ENCODE measurements around the gene FBXL17. TPM values are rescaled to one million over a fixed set of nuclear protein-coding genes. Genes with fewer than 3 reads are reported as not detected.
A peak's percentile ranks its signal among the peaks of the same experiment; 100 is the strongest.

FBXL17 gene
- total and polyA plus RNA-seq, 9 of the 15 experiments (the other 6 are each of a cell fraction or from before 2014, with no cell fraction given) = 0.32 to 5.4 (median 1.8) TPM

DNA sequence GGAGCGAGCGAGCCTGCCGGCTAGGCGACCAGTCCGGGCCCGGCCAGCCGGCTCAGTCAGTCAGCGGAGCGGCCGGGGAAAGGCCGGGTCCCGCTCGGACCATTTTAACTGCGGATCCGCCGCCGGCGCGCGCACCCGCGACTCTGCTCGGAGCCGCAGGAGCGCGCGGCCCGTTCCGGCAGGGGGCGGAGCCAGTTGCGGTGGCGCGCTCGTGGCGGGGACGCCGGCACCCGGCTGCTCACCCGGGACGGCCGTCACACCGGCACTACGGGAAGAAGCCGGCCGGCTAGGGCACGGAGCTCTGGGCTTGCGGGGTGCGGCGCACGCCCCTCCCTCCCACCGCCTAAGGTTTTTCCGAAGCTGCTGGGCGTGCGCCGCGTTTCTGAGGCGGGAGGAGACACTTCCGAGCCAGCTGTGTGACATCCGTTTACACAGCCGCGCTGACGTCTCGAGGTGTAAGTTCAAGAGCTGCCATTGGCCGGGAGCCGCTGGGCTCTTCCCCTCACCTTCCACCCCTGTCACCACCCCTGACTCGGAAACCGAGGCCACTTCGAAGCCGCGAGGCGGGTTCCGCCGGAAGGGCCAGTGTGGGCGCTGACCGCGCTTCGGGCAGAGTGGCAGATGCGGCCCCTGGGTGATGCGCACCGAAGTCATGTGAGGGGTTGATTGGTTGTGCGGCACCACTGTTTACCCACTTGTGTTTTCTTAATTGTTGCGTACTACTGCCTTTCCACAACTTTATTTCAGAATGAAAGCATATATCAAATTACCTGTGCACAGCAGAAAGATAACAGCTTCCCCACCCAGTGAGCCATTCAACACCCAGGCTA lies at the start of gene FBXL17 (continued):
- TF ChIP-seq, protein P1, sequence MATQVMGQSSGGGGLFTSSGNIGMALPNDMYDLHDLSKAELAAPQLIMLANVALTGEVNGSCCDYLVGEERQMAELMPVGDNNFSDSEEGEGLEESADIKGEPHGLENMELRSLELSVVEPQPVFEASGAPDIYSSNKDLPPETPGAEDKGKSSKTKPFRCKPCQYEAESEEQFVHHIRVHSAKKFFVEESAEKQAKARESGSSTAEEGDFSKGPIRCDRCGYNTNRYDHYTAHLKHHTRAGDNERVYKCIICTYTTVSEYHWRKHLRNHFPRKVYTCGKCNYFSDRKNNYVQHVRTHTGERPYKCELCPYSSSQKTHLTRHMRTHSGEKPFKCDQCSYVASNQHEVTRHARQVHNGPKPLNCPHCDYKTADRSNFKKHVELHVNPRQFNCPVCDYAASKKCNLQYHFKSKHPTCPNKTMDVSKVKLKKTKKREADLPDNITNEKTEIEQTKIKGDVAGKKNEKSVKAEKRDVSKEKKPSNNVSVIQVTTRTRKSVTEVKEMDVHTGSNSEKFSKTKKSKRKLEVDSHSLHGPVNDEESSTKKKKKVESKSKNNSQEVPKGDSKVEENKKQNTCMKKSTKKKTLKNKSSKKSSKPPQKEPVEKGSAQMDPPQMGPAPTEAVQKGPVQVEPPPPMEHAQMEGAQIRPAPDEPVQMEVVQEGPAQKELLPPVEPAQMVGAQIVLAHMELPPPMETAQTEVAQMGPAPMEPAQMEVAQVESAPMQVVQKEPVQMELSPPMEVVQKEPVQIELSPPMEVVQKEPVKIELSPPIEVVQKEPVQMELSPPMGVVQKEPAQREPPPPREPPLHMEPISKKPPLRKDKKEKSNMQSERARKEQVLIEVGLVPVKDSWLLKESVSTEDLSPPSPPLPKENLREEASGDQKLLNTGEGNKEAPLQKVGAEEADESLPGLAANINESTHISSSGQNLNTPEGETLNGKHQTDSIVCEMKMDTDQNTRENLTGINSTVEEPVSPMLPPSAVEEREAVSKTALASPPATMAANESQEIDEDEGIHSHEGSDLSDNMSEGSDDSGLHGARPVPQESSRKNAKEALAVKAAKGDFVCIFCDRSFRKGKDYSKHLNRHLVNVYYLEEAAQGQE (IDR thresholded peaks at IDR 0.05; ENCODE audit: borderline replicate concordance) = peak; percentile 3; the same call in 1 of the 2 replicates
- TF ChIP-seq, protein P1 (CRISPR knock-in tag; IDR thresholded peaks at IDR 0.05; ENCODE audit: low read depth) = peak; percentile 61
- TF ChIP-seq NFIC (IDR thresholded peaks at IDR 0.05) = peak; percentile 21; the same call in 1 of the 2 replicates
- no peak for TF ChIP-seq ILK (tag; IDR thresholded peaks at IDR 0.05; ENCODE audit: borderline replicate concordance, low read depth)
- TF ChIP-seq, protein P2, sequence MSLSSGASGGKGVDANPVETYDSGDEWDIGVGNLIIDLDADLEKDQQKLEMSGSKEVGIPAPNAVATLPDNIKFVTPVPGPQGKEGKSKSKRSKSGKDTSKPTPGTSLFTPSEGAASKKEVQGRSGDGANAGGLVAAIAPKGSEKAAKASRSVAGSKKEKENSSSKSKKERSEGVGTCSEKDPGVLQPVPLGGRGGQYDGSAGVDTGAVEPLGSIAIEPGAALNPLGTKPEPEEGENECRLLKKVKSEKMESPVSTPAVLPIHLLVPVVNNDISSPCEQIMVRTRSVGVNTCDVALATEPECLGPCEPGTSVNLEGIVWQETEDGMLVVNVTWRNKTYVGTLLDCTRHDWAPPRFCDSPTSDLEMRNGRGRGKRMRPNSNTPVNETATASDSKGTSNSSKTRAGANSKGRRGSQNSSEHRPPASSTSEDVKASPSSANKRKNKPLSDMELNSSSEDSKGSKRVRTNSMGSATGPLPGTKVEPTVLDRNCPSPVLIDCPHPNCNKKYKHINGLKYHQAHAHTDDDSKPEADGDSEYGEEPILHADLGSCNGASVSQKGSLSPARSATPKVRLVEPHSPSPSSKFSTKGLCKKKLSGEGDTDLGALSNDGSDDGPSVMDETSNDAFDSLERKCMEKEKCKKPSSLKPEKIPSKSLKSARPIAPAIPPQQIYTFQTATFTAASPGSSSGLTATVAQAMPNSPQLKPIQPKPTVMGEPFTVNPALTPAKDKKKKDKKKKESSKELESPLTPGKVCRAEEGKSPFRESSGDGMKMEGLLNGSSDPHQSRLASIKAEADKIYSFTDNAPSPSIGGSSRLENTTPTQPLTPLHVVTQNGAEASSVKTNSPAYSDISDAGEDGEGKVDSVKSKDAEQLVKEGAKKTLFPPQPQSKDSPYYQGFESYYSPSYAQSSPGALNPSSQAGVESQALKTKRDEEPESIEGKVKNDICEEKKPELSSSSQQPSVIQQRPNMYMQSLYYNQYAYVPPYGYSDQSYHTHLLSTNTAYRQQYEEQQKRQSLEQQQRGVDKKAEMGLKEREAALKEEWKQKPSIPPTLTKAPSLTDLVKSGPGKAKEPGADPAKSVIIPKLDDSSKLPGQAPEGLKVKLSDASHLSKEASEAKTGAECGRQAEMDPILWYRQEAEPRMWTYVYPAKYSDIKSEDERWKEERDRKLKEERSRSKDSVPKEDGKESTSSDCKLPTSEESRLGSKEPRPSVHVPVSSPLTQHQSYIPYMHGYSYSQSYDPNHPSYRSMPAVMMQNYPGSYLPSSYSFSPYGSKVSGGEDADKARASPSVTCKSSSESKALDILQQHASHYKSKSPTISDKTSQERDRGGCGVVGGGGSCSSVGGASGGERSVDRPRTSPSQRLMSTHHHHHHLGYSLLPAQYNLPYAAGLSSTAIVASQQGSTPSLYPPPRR (CRISPR knock-in tag; IDR thresholded peaks at IDR 0.05; ENCODE audit: borderline replicate concordance) = no peak
- TF ChIP-seq SRSF9 (IDR thresholded peaks at IDR 0.05; ENCODE audit: borderline replicate concordance, low read depth, low read length) = no peak
- no peak for TF ChIP-seq ZFP30 (CRISPR knock-in tag; IDR thresholded peaks at IDR 0.05; ENCODE audit: borderline replicate concordance)
- no peak; the same call in 1 of the 2 replicates for TF ChIP-seq ARID1B (IDR thresholded peaks at IDR 0.05)
- TF ChIP-seq SETDB1 (IDR thresholded peaks at IDR 0.05; ENCODE audit: low read length) = no peak
- no peak for TF ChIP-seq SIRT6 (IDR thresholded peaks at IDR 0.05; ENCODE audit: low read depth, low read length)
- 0 out of 2 replicates have a peak, but pooled peaks have one; percentile 67 for TF ChIP-seq ZKSCAN8 (CRISPR knock-in tag; IDR thresholded peaks at IDR 0.05)
- TF ChIP-seq PTRF (tag; IDR thresholded peaks at IDR 0.05) = no peak
- TF ChIP-seq ZNF444 (CRISPR knock-in tag; IDR thresholded peaks at IDR 0.05) = no peak
- no peak for TF ChIP-seq STAG1 (CRISPR knock-in tag; IDR thresholded peaks at IDR 0.05; ENCODE audit: borderline replicate concordance)

All from K562 (cell line).